HG02678 (cell line): Measurements from ENCODE around the gene C5.
"Not testable (repeated sequence)": the region's sequence is repeated elsewhere in the genome, so short reads cannot be mapped to it uniquely, and the experiment has no call there.

Experiments used
- ATAC-seq: cut with Tn5 transposase; IDR thresholded peaks from one replicate; pipeline ENCODE4 v1.9.1; 2021; ENCODE audit warnings: mild to moderate bottlenecking, moderate library complexity; ENCODE audit not compliant: unreplicated experiment

The C5 gene

GRCh38 chr9:120983259-120983837 is 66.7 kb downstream of the C5 start:
- ATAC-seq: no peak

- no peak for ATAC-seq
Observed at GRCh38 chr9:120982836-120983235, 67.2 kb downstream of the C5 start.

GRCh38 chr9:120980951-120981350 is 69.1 kb downstream of the C5 start:
- no peak for ATAC-seq

- ATAC-seq: no peak
Observed at GRCh38 chr9:120979797-120980196, 70.3 kb downstream of the C5 start.

GRCh38 chr9:120978987-120979386 is 71.1 kb downstream of the C5 start:
- ATAC-seq: no peak

GRCh38 chr9:120977321-120977720 is 72.8 kb downstream of the C5 start:
- ATAC-seq: no peak

GRCh38 chr9:120974921-120975320 is 75.2 kb downstream of the C5 start:
- ATAC-seq: no peak

GRCh38 chr9:120974181-120974580 is 75.9 kb downstream of the C5 start:
- ATAC-seq: no peak

GRCh38 chr9:120971938-120972337 is 78.1 kb downstream of the C5 start:
- no peak for ATAC-seq

GRCh38 chr9:120971471-120971870 is 78.6 kb downstream of the C5 start:
- not testable (repeated sequence) for ATAC-seq

- no peak for ATAC-seq
Observed at GRCh38 chr9:120970244-120970643, 79.8 kb downstream of the C5 start.

- ATAC-seq: no peak
Observed at GRCh38 chr9:120966013-120966369, 84.1 kb downstream of the C5 start.

GRCh38 chr9:120965344-120966012 is 84.6 kb downstream of the C5 start:
- ATAC-seq: no peak

- ATAC-seq: no peak
Observed at GRCh38 chr9:120961936-120962335, 88.1 kb downstream of the C5 start.

- no peak for ATAC-seq
Observed at GRCh38 chr9:120960001-120960400, 90.1 kb downstream of the C5 start.

GRCh38 chr9:120956862-120957261 is 93.2 kb downstream of the C5 start:
- ATAC-seq: no peak

- no peak for ATAC-seq
Observed at GRCh38 chr9:120951960-120952618, 98.0 kb downstream of the C5 start.

- ATAC-seq: no peak
Observed at GRCh38 chr9:120950421-120951388, 99.4 kb downstream of the C5 start.

GRCh38 chr9:120949290-120949689 is 100.8 kb downstream of the C5 start:
- no peak for ATAC-seq

GRCh38 chr9:120948824-120949223 is 101.3 kb downstream of the C5 start:
- no peak for ATAC-seq

- no peak for ATAC-seq
Observed at GRCh38 chr9:120947222-120947621, 102.9 kb downstream of the C5 start.
